GM19099 (cell line): ENCODE data around the gene PTPRN2.

Source experiments
- POLR2A ChIP-seq: IDR thresholded peaks from 3 replicates; pipeline ENCODE4 v1.6.1; 2011; ENCODE audit warnings: low read depth; ENCODE audit not compliant: insufficient read length; ENCODE audit errors: extremely low read depth

The PTPRN2 gene

GRCh38 chr7:157797361-157797760 is 790.3 kb downstream of the PTPRN2 start:
- no peak for TF ChIP-seq POLR2A

- TF ChIP-seq POLR2A = no peak
These were observed 790.8 kb downstream of the PTPRN2 start for GRCh38 chr7:157796846-157797245.

- no peak for TF ChIP-seq POLR2A
These were observed 792.0 kb downstream of the PTPRN2 start for GRCh38 chr7:157795643-157796042.

DNA sequence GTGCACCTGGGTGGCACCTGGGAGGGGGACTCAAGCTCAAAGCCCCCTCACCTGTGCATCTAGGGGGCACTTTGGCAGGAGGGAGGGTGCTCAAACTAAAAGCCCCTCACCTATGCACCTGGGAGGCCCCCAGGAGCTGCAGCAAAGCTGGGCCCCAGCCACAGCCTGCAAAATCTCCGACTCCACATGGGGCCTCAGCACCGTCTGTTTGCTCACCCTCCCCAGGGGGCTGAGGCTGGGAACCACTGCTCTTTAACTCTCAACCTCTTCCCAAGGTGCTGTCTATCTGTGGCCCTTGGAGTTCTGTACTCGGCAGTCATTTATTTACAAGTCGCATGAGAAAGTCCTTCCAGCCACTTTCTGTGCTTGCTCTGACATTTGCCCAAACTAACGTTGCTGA is 792.4 kb downstream of the PTPRN2 start:
- TF ChIP-seq POLR2A = no peak

GRCh38 chr7:157794746-157795065 is 792.9 kb downstream of the PTPRN2 start:
- no peak for TF ChIP-seq POLR2A

DNA sequence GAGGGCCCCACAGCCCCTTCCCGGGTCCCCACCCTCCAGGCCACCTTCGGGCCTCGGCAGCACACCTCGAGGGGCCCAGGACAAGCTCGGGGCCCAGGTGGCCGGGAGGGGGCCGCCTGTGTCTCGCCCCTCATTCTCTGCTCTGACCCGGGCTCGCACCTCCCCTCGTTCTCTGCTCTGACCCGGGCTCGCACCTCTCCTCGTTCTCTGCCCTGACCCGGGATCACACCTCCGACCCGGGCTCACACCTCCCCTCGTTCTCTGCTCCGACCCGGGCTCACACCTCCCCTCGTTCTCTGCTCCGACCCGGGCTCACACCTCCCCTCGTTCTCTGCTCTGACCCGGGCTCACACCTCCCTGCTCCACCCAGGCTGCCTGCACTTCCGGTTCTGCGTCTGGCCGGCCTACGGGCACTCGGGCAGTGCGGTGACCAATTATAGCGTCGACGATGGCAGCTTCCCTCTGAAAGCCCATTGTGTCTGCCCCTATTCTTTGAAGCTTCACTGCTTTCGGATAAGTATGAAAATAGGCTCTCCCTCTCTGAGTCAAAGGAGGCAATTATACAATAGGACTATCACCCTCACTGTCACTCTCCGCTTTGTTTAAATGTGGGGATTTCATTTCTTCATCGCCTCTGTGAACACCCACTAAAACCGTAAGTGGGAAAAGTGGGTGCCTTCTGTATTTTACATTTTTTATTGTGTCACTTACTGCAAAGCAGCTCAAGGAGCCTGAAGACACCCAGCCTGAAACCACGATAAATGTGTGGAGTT is 793.5 kb downstream of the PTPRN2 start:
- no peak for TF ChIP-seq POLR2A

DNA sequence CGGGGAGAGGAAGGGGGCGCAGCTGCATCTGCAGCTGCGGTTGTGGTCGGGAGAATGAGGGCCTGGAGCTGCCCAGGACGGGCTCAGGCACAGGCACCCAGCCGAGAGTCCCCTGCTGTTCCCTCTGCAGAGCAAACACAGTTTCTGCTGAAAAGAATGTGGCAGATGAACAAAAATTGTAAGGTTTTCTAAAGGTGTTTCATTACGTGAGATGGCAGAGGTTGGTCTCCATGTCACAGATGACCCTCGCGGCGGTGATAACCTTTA is 794.6 kb downstream of the PTPRN2 start:
- TF ChIP-seq POLR2A = no peak

DNA sequence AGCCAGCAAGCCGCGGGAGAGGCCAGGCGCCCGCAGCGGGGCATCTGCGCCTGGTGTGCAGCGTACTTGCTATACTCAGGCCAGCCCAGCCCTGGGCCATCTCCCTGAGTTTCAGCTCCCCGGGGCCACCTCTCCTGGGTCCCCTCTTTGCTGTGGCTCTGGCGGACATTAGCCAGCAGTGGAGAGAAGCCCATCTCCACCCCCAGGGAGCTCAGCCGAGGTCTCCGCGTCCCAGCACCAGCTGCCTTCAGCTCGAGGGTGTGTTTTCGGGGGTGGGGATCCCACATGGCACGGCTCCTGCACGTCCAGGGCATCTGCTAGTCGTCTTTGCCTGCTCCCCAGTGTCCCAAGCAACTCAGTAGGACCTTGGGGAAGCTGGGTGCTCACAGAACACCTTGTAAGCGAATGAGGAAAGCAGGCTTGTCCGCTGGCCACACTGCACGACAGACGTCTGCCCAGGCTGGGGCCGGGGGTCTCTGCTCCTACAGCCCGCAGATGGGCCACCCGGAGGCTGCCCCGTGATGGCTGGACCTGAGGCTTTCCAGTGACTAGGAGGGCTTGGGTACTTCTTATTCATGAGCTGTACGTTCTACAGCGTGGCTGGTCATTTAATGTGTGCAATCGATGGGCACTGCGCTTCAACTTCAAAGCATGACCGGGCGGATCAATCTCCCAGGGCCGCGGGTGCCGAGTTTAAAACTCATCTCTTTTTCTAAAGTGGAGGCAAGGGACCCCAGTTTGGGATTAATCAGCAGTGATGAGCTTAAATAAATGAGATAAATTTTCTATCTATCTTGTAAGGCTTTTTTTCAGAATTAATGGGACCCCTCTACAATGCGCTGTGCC is 795.2 kb downstream of the PTPRN2 start:
- no peak for TF ChIP-seq POLR2A

- no peak for TF ChIP-seq POLR2A
These were observed 796.0 kb downstream of the PTPRN2 start for GRCh38 chr7:157791666-157792065.

GRCh38 chr7:157791261-157791660 is 796.4 kb downstream of the PTPRN2 start:
- no peak for TF ChIP-seq POLR2A

DNA sequence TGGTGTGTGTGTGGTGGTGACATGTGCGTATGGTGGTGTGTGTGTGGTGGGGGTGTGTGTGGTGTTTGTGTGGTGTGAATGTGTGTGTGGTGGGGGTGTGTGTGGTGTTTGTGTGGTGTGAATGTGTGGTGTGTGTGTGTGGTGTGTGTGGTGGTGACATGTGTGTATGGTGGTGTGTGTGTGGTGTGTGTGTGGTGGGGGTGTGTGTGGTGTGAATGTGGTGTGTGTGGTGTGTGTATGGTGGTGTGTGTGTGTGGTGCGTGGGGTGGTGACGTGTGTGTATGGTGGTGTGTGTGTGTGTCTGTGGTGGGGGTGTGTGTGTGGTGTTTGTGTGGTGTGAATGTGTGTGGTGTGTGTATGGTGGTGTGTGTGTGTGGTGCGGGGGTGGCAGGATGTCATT is 797.7 kb downstream of the PTPRN2 start:
- TF ChIP-seq POLR2A = no peak

- TF ChIP-seq POLR2A = no peak
These were observed 798.5 kb downstream of the PTPRN2 start for GRCh38 chr7:157789094-157789493.

GRCh38 chr7:157788573-157788972 is 799.0 kb downstream of the PTPRN2 start:
- TF ChIP-seq POLR2A = no peak

DNA sequence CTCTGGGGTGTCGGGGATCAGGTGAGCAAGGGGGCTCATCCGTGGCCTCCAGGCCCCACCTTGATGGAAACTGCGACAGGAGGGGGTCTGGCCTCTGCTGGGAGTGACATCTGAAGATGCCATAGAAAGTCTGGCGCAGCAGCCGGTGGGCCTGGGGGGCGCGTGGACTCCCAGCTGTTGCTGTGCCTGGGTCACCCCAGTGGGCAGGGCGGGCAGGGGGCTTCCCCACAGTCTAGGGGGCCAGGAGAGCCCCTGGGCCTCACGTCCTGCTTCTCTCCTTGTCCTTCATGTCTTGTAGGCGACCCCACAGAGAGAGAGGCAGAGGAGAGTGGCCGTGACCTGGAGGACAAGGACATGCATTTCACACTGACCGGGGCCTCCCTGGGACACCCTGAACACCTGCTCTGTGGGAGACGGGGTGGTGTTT is 800.3 kb downstream of the PTPRN2 start:
- TF ChIP-seq POLR2A = no peak

DNA sequence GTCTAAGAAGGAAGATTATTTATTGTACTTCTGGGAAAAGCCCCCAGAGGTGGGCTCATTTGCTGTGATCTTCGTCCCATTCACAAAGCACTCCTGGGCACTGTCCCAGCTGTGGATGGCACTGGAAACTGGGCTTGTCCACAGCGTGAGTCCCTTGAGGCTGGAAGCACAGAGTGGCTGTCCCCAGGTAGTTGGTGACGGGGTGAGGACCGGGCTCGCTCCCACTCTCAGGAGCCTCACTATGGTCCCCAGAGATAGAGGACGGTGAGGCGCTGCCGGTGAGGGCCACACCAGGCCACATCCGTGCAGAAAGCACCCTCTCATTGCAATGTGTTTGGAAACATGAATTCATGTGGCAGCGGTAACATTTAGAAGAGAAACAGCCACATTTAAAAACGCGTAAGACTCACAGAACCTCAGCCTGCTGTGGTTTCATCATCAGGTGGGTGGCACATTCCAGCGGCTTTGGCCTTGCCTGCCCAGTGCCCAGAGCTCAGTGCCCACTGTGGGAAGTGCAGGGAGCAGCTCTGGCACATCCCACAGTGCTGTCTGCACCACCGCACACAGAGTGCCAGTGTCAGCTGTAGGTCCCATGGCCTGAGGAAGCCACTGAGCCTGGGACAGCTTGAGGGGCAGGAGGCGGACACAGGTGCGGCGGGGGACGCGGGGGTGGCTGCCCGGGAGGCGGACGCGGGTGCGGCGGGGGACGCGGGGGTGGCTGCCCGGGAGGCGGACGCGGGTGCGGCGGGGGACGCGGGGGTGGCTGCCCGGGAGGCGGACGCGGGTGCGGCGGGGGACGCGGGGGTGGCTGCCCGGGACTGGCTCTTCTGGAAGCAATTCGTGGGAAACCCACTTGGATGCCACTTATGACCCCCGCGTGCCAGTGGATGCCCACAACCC is 801.0 kb downstream of the PTPRN2 start:
- TF ChIP-seq POLR2A = no peak
